Adrenal gland (tissue), 5 donors: ENCODE measurements around the gene GLP1R.

Source experiments
- POLR2A ChIP-seq, 2 donors: fragments of 450-650 bp; IDR thresholded peaks; one replicate each; pipeline ENCODE4 v1.6.1; 2017; ENCODE audit warnings: antibody characterized with exemption in 2 of 2, mild to moderate bottlenecking in 2 of 2, moderate library complexity in 1 of 2
- TF ChIP-seq, protein P1 (sequence below), 6 experiments: fragments of 450-650 bp in 4 of 6; fragments of 200-600 bp in 2 of 6; sonication (generic) in 1 of 6; IDR thresholded peaks; 1 replicate in 5 of 6; 2 replicates in 1 of 6; pipeline versions ENCODE4 v1.5.1 to v1.8.0; 2016 to 2021; ENCODE audit warnings: antibody characterized with exemption in 6 of 6, mild to moderate bottlenecking in 2 of 6, moderate library complexity in 1 of 6
- donor health status: DM: no; HTN: no; CAD: no.

DNA sequence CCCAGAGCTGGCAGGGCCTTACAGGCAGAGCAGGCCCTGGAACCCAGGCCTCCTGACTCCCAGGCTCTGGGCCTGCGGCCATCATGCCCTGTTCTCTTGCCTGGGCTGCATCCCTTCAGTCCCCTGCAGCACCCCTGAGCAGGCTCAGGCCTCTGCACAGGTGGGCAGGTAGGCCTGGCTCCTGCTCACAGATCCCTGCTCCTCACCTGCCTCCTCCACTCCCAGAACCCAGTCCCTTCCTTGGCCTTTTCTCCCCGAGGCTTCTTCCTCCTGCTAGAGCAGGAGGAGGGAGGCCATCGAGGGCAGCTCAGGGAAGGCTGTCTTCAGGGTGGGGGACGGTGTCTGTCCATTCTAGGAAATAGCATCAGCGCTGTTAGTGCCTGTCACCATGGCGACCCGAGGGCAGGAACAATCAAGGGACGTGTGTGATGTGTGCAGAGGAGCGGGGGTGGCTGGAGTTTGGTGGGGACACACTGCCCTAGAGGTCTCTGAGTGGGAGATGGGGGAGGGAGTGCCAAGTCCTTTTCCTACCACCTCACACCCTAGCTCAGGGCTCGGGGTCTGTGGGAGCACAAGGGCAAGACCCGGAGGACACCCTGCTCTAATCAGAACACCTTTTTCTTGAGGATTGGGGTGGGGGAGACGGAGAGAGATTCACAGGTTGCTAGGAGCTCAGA is 26.6 kb downstream of the GLP1R start:
- no peak for TF ChIP-seq POLR2A (IDR thresholded peaks at IDR 0.05)
- TF ChIP-seq, protein P1, sequence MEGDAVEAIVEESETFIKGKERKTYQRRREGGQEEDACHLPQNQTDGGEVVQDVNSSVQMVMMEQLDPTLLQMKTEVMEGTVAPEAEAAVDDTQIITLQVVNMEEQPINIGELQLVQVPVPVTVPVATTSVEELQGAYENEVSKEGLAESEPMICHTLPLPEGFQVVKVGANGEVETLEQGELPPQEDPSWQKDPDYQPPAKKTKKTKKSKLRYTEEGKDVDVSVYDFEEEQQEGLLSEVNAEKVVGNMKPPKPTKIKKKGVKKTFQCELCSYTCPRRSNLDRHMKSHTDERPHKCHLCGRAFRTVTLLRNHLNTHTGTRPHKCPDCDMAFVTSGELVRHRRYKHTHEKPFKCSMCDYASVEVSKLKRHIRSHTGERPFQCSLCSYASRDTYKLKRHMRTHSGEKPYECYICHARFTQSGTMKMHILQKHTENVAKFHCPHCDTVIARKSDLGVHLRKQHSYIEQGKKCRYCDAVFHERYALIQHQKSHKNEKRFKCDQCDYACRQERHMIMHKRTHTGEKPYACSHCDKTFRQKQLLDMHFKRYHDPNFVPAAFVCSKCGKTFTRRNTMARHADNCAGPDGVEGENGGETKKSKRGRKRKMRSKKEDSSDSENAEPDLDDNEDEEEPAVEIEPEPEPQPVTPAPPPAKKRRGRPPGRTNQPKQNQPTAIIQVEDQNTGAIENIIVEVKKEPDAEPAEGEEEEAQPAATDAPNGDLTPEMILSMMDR (IDR thresholded peaks at IDR 0.05) = no peak
